Fibroblast of mammary gland (primary cell): Measurements from ENCODE around the gene VRTN.

ENCODE experiments used
- DNase-seq: peaks from one replicate; pipeline ENCODE4 v3.0.0-alpha.2; 2010; ENCODE audit warnings: low read depth
- H3K4me3 ChIP-seq: 2 replicates; pipeline ENCODE4 v1.5.1; 2011; ENCODE audit warnings: low read depth, mild to moderate bottlenecking, low read length, moderate library complexity; ENCODE audit not compliant: control insufficient read depth
- TF ChIP-seq, protein P1 (sequence below): conservative IDR thresholded peaks from 2 replicates; pipeline ENCODE4 v1.5.1; 2011; ENCODE audit warnings: low read depth, low read length, inconsistent platforms; ENCODE audit not compliant: control insufficient read depth, insufficient read depth

VRTN gene

GRCh38 chr14:74308695-74309094 lies 39.6 kb upstream of the VRTN start:
- TF ChIP-seq, protein P1, sequence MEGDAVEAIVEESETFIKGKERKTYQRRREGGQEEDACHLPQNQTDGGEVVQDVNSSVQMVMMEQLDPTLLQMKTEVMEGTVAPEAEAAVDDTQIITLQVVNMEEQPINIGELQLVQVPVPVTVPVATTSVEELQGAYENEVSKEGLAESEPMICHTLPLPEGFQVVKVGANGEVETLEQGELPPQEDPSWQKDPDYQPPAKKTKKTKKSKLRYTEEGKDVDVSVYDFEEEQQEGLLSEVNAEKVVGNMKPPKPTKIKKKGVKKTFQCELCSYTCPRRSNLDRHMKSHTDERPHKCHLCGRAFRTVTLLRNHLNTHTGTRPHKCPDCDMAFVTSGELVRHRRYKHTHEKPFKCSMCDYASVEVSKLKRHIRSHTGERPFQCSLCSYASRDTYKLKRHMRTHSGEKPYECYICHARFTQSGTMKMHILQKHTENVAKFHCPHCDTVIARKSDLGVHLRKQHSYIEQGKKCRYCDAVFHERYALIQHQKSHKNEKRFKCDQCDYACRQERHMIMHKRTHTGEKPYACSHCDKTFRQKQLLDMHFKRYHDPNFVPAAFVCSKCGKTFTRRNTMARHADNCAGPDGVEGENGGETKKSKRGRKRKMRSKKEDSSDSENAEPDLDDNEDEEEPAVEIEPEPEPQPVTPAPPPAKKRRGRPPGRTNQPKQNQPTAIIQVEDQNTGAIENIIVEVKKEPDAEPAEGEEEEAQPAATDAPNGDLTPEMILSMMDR, result no peak
- no peak overlapping the region for H3K4me3 ChIP-seq
- DNase-seq, result no peak

GRCh38 chr14:74309125-74310022 lies 38.9 kb upstream of the VRTN start:
- DNase-seq, result no peak
- TF ChIP-seq, protein P1, result no peak
- H3K4me3 ChIP-seq, result no peak overlapping the region

DNA sequence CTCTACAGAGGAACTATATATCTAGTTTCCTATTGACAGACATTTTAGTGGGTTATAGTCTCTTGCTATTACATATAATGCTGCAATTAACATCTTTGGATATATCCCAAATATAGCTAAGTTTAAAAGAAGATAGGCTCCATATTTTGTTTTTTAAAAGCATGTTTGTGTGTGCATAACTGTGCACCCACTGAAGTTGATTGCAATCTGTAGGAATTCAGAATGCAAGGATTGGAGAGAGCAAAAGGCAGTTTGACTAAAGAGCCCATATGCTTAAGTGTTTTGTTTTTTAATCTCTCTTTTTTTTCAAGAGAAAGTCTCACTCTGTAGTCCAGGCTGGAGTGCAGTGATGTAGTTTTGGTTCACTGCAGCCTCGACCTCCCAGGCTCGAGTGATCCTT lies 36.1 kb upstream of the VRTN start:
- TF ChIP-seq, protein P1, result no peak
- DNase-seq, result no peak
- no peak overlapping the region for H3K4me3 ChIP-seq

- no peak overlapping the region for H3K4me3 ChIP-seq
- no peak for DNase-seq
- TF ChIP-seq, protein P1, result no peak
These were observed 34.7 kb upstream of the VRTN start for GRCh38 chr14:74313601-74314000.

DNA sequence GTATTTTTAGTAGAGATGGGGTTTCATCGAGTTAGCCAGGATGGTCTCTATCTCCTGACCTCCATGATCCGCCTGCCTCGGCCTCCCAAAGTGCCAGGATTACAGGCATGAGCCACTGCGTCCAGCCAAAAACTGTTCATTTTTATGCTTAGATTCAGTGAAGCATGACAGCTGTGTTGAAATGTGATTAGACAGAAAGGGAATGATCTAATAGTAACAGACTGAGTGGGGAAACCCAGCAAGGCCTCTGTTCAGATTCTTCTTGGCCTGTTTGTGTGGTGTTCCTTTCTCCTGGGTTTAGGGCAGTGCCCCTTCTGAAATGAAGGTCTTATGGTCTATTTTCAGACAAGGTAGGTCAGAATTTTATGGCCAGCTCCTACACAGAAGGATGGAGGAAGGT lies 33.7 kb upstream of the VRTN start:
- no peak for DNase-seq
- TF ChIP-seq, protein P1, result no peak
- H3K4me3 ChIP-seq, result no peak overlapping the region

DNA sequence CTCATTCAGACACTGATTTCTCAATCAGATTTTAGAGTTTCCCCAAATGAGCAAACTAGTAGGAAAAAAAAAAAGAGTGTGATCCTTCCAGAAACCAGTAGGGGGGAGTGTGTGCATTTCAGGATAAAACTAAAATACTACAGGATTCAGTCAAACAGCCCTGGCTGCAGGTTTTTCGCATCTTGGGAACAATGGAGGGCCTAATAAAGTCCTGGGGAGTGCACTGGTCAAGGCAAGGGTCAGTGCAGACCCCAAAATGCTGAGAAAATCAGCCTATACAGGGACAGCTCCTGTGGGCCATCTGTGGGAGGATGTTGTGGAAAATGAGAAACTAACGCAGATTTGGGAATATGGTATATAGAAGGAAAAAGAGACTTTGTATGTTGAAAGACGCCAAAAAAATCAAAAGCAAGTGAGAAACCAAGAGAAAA lies 23.3 kb upstream of the VRTN start:
- H3K4me3 ChIP-seq, result no peak overlapping the region
- peak; percentile 53 for DNase-seq
- TF ChIP-seq, protein P1, result peak; percentile 75
